Spleen (tissue), 11 donors: ENCODE results near the gene DUOX1. TPM values are rescaled to one million over a fixed set of nuclear protein-coding genes. Genes with fewer than 3 reads are reported as not detected.

Source experiments
- DNase-seq: peaks from one replicate; pipeline ENCODE4 v3.0.0-alpha.2; 2020
- H3K27ac ChIP-seq, 8 donors: fragments of 200-600 bp; sonication (generic) in 7 of 8; 1 replicate in 4 of 8; 2 replicates in 4 of 8; pipeline versions ENCODE4 v1.5.0 to v1.8.0; 2016 to 2021; ENCODE audit warnings: inconsistent platforms in 4 of 8, mild to moderate bottlenecking in 4 of 8, moderate library complexity in 1 of 8
- H3K27me3 ChIP-seq, 7 donors: fragments of 200-600 bp; sonication (generic) in 6 of 7; replicated peaks in 1 of 7; 1 replicate in 4 of 7; 2 replicates in 3 of 7; pipeline versions ENCODE4 v1.5.0 to v1.8.0; 2016 to 2021; ENCODE audit warnings: inconsistent platforms in 3 of 7, mild to moderate bottlenecking in 1 of 7
- H3K36me3 ChIP-seq, 6 donors: fragments of 200-600 bp; sonication (generic) in 5 of 6; 1 replicate in 4 of 6; 2 replicates in 2 of 6; pipeline versions ENCODE4 v1.5.0 to v1.8.0; 2016 to 2021; ENCODE audit warnings: inconsistent platforms in 2 of 6
- H3K4me1 ChIP-seq, 6 donors: fragments of 200-600 bp; sonication (generic) in 5 of 6; 1 replicate in 3 of 6; 2 replicates in 3 of 6; pipeline versions ENCODE4 v1.5.0 to v1.8.0; 2016 to 2021; ENCODE audit warnings: inconsistent platforms in 3 of 6
- H3K4me3 ChIP-seq, 8 donors: fragments of 200-600 bp; sonication (generic) in 7 of 8; 1 replicate in 4 of 8; 2 replicates in 4 of 8; pipeline versions ENCODE4 v1.5.0 to v1.8.0; 2016 to 2021; ENCODE audit warnings: inconsistent platforms in 4 of 8, mild to moderate bottlenecking in 4 of 8, moderate library complexity in 2 of 8
- H3K9me3 ChIP-seq, 8 donors: fragments of 200-600 bp; sonication (generic) in 7 of 8; 1 replicate in 4 of 8; 2 replicates in 4 of 8; pipeline versions ENCODE4 v1.5.0 to v1.8.0; 2016 to 2021; ENCODE audit warnings: inconsistent platforms in 4 of 8
- POLR2A ChIP-seq, 3 donors: fragments of 450-650 bp; IDR thresholded peaks; one replicate each; pipeline ENCODE4 v1.5.1; 2017; ENCODE audit warnings: antibody characterized with exemption in 3 of 3, mild to moderate bottlenecking in 1 of 3
- POLR2AphosphoS5 ChIP-seq, 3 donors: sonication (generic); formaldehyde crosslinking; IDR thresholded peaks; one replicate each; pipeline ENCODE4 v1.5.1; 2017; ENCODE audit warnings: antibody characterized with exemption in 3 of 3
- WGBS, 5 donors: extraction: QIAGEN DNeasy Blood & Tissue Kit in 3 of 5; methylation state at CpG; one replicate each; pipeline versions ENCODE4 v1.1.5 to v1.1.7; 2013 to 2018; 5-methylcytosine and 5-hydroxymethylcytosine counted together
- intact Hi-C: fragments of 100-400 bp; cut with DNase I; formaldehyde crosslinking; loops from one replicate; pipeline ENCODE4 v1.15.0; 2023; ENCODE audit warnings: low total_unique reads
- polyA plus RNA-seq, 3 donors: library from polyadenylated mRNA; stranded (reverse); fragments of 200-250 nt; gene quantifications; one replicate each; pipeline ENCODE4 v1.2.1, GENCODE V29; 2013
- total RNA-seq, 7 donors: library from RNA; depleted of rRNA in 3 of 7; stranded (reverse); fragments of >200 nt in 3 of 7; fragmentation: NEBNext Ultra II Directional in 4 of 7; extraction: Animal tissue kit (Norgen Biotek cat#: 25700) in 4 of 7; gene quantifications; one replicate each; pipeline versions ENCODE4 v1.1.0 to v1.2.1, GENCODE V29; 2016 to 2021
- TF ChIP-seq, protein P1 (sequence below), 11 experiments: fragments of 200-600 bp in 7 of 11; fragments of 450-650 bp in 4 of 11; sonication (generic) in 4 of 11; IDR thresholded peaks in 8 of 11; conservative IDR thresholded peaks in 3 of 11; 1 replicate in 7 of 11; 2 replicates in 4 of 11; pipeline versions ENCODE4 v1.4.0 to v1.8.0; 2016 to 2021; ENCODE audit warnings: antibody characterized with exemption in 11 of 11, inconsistent platforms in 4 of 11, mild to moderate bottlenecking in 1 of 11
- donor health status: healthy with polysubstance abuse.
- donor health status: DM: no; HTN: no; CAD: no; lungs with moderate emphysema.
- donor health status: DM: no; HTN: no; CAD: no.
- donor health status: Bipolar disorder and iron deficiency.
- donor health status: healthy.
- donor health status: DM: no; HTN: no; CAD: no.
- donor health status: DM: yes; HTN: yes; CAD: no.

The DUOX1 gene
- total and polyA plus RNA-seq, 10 donors: 0.04 to 0.28 (median 0.09) TPM; not detected in 5

DNA sequence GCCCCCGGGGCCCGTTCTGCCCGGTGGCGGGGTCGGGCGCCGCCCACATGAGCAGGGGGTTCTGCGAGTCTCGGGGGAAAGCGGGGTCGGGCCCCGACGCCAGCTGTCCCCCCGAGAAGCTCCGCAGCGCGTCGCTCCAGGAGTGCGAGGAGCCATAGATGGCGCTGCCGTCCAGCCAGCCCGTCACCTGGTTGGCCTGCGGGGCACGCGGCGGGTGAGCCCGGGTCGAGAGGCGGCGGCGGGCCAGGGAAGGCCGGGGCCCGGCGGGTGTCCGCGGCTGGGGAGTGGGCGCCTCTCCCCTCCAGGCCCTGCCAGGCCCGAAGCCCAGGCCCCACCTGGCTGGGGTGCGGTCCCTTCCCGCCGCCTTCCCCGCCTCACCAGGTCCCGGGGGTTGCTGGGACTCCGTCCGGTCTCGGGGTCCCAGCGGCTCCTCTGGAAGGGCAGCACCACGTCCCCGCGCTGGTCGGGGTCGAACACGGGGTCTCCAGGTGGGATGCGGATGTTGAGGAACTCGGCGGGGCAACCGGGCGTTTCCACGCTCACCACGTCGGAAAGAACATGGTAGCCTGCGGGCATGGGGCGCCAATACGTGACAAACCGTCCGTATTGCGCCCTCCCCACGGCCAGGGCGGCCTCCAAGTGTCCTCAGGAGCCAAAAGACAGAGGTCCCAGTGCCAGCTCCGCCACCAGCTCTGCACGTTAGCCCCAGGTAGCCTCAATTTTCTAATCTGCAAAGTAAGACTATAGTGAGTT, 18.2 kb upstream of the DUOX1 start:
- peaks cover 18 to 96% (median 76%) of the 10 kb centered on the region in 7 donors for H3K27me3 ChIP-seq

DNA sequence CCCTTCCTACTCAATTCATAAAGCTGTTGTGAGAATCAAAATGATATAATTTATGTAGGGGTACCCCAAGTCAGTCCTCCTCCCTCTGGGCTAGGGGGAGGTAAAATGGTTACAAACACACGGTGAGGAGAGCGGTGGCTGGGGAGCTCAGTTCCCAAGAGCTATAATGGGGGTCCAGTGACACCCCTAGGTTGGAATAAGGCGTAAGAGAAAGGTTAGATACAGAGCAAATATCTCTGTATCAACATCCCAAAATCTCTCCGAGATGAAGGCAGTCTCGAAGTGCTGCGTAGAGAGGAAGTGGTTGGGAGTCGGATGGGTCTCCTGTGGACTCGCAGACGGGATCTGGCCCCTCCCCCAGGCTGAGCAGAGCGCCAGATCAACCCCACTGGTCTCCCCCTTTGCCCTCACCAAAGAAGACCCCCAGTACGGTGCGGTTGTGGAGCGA, 17.6 kb upstream of the DUOX1 start:
- H3K27me3 ChIP-seq: peaks cover 24 to 96% (median 82%) of the 10 kb centered on the region in 7 donors

More for the DNA sequence above, 18.2 kb upstream of the DUOX1 start:
- intact Hi-C loops: no loop called here
- Histone ChIP-seq H3K4me1 (peaks cover 17 to 44% (median 36%) of the 10 kb centered on the region in 6 donors), H3K27ac (no peak overlapping the region), H3K36me3 (no peaks in the 10 kb centered on the region), H3K4me3 (peak overlapping the region in 1 of 8 donors; percentile 54), H3K9me3 (no peaks in the 10 kb centered on the region)
- TF ChIP-seq, protein P1, sequence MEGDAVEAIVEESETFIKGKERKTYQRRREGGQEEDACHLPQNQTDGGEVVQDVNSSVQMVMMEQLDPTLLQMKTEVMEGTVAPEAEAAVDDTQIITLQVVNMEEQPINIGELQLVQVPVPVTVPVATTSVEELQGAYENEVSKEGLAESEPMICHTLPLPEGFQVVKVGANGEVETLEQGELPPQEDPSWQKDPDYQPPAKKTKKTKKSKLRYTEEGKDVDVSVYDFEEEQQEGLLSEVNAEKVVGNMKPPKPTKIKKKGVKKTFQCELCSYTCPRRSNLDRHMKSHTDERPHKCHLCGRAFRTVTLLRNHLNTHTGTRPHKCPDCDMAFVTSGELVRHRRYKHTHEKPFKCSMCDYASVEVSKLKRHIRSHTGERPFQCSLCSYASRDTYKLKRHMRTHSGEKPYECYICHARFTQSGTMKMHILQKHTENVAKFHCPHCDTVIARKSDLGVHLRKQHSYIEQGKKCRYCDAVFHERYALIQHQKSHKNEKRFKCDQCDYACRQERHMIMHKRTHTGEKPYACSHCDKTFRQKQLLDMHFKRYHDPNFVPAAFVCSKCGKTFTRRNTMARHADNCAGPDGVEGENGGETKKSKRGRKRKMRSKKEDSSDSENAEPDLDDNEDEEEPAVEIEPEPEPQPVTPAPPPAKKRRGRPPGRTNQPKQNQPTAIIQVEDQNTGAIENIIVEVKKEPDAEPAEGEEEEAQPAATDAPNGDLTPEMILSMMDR (IDR thresholded peaks at IDR 0.05 in 8 of 11, conservative IDR thresholded peaks at IDR 0.05 in 3 of 11): no peak
- TF ChIP-seq POLR2AphosphoS5 (IDR thresholded peaks at IDR 0.05) (no peak), POLR2A (IDR thresholded peaks at IDR 0.05) (no peak)
- no peak for DNase-seq
- 5 to 16% (median 11%) methylated on average over 19 to 71 of the region's 71 CpGs for WGBS, 5 donors

DNA sequence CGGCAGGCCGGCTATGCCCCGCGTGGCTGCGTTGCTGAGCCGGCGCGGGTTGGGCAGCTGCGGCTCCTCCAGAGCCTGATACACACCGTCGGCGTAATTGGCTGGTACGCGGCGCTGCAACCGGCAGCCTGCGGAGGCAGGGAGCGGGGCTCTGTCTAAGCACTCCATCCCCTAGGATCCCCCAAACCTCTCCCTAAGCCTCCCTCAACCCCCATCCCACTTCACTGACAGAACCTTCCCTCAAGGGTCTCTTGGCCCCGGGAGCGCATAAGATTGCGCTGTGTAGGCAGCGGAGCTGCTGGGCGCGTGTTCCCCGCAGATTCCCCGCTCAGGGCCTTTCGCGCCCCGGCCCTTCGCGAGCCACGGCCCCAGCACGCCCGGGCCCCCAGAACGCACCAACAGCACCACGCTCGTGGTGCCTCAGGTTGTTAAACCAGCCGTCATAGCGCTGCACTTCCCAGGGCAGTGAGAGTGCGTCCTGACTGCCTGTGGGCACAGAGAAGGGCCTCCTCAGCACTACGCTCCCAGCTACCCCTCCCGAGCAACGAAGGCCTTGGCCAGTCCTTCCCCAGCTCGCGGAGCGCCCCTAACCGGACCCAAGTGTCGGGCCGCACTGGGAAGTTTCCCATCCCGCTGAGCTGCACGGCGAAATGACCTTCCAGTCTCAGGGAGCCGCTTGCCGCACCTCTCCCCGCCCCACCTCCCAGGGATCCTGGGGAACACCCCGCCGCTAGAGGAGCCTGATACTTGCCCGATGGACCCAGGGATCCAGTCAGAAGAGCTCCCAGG, 17.0 kb upstream of the DUOX1 start:
- Histone ChIP-seq H3K9me3 (no peaks in the 10 kb centered on the region), H3K27ac (no peak overlapping the region), H3K27me3 (peaks cover 25 to 99% (median 88%) of the 10 kb centered on the region in 7 donors), H3K4me3 (peak overlapping the region in 4 of 8 donors; percentile 7 to 54 (median 8)), H3K36me3 (no peaks in the 10 kb centered on the region), H3K4me1 (peaks cover 27 to 56% (median 48%) of the 10 kb centered on the region in 6 donors)
- whole genome bisulfite sequencing, 5 donors: 1 to 5% (median 3%) methylated on average over 33 to 58 of the region's 58 CpGs
- TF ChIP-seq POLR2AphosphoS5 (IDR thresholded peaks at IDR 0.05): no peak
- no peak for TF ChIP-seq POLR2A (IDR thresholded peaks at IDR 0.05)
- TF ChIP-seq, protein P1 (IDR thresholded peaks at IDR 0.05 in 8 of 11, conservative IDR thresholded peaks at IDR 0.05 in 3 of 11): no peak
- intact Hi-C loops: no loop called here
- no peak for DNase-seq

More for the DNA sequence above, 17.6 kb upstream of the DUOX1 start:
- Histone ChIP-seq H3K4me1 (peaks cover 23 to 50% (median 42%) of the 10 kb centered on the region in 6 donors), H3K9me3 (no peaks in the 10 kb centered on the region), H3K27ac (no peak overlapping the region), H3K36me3 (no peaks in the 10 kb centered on the region), H3K4me3 (peak overlapping the region in 4 of 8 donors; percentile 7 to 54 (median 8))
- DNase-seq: no peak
- intact Hi-C loops: no loop called here
- WGBS, 5 donors: 4 to 8% (median 6%) methylated on average over 9 to 13 of the region's 13 CpGs
- TF ChIP-seq POLR2A (IDR thresholded peaks at IDR 0.05) (no peak), POLR2AphosphoS5 (IDR thresholded peaks at IDR 0.05) (no peak)
- TF ChIP-seq, protein P1 (IDR thresholded peaks at IDR 0.05 in 8 of 11, conservative IDR thresholded peaks at IDR 0.05 in 3 of 11): no peak
